Measurements from ENCODE around the gene SPATA25.

SPATA25 gene

DNA sequence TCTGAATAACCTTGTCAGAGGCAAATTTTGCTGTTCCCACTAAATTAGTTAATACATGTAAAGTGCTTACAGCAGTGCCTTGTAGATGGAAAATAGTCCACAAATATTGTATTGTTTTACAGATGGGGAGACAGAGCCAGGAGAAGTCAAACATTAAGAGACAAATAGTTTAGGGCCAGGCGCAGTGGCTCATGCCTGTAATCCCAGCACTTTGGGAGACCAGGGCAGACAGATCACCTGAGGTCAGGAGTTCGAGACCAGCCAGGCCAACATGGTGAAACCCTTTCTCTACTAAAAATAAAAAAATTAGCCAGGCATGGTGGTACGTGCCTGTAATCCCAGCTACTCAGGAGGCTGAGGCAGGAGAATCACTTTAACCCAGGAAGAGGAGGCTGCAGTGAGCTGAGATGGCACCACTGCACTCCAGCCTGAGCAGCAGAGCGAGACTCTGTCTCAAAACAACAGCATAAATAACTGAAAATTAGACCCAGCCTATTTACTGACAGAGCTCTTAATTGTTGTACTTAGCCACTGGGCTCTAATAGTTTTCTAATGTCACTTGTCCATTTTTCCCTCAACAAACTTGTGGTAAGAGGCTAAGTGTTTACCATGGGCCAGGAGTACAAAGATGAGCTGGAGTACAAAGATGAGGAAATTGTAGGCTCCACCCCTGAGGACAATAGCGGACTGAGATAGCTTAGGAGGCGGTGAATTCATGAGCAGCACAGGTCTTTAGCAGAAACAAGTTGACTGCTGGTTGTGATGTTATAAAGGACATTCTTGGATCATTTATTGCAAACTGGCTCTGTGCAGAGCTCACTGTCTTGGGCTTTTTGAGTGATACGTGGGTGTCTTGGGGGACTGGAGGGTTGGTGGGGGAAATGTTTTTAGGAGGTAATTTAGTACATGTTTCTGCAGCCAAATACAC, 23.6 kb downstream of the SPATA25 start:
- no peak for DNase-seq (ENCODE audit: low read depth)

DNA sequence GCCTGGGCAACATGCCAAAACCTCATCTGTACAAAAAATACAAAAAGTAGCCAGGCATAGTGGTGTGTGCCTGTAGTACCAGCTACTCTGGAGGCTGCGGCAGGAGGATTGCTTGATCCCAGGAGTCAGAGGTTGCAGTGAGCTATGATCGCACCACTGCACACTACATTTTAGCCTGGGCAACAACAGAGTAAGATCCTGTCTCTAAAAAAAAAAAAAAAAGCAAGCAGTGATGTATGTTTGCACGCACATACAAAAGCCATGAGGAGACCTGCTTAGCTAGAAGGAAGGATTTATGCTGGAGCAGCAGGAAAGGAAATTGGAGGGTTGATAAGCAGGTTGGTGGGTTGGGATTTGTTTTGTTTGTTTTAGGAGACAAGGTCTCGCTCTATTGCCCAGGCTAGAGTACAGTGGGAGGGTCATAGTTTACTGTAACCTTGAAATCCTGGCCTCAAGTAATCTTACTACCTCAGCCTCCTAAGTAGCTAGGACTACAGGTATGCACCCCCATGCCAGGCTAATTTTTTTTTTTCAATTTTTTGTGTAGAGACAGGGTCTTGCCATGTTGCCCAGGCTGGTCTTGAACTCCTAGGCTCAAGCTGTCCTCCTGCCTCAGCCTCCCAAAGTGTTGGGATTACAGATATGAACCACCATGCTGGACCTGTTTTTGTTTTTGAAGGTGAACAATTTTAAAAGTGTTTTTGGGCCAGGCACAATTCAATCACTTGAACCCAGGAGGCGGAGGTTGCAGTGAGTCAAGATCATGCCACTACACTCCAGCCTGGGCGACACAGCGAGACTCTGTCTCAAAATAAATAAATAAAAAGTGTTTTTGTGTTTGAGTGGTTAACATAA, 26.0 kb downstream of the SPATA25 start:
- DNase-seq (ENCODE audit: low read depth) = no peak

DNA sequence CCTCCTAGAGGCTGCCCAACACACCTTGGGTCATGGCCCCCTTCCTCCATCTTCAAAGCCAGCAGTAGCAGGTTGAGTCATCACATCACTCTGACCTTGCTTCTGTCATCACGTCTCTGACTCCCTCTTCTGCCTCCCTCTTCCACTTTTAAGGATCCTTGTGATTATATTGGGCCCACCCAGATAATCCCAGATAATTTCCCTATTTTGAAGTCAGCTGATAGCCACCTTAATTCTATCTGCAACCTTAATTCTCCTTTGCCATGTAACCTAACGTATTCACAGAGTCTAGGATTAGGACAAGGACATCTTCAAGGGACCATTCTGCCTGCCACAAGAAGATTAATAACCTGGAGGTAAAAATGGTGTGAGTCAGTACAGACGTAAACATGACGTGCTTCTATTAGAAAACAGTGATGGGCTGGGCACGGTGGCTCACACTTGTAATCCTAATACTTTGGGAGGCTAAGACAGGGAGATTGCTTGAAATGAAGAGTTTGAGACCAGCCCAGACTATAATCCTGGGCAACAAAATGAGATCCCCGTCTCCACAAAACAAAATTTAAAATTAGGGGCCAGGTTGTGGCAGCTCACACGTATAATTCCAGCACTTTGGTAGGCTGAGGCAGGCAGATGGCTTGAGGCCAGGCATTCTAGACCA, 26.7 kb downstream of the SPATA25 start:
- no peak for DNase-seq (ENCODE audit: low read depth)

DNA sequence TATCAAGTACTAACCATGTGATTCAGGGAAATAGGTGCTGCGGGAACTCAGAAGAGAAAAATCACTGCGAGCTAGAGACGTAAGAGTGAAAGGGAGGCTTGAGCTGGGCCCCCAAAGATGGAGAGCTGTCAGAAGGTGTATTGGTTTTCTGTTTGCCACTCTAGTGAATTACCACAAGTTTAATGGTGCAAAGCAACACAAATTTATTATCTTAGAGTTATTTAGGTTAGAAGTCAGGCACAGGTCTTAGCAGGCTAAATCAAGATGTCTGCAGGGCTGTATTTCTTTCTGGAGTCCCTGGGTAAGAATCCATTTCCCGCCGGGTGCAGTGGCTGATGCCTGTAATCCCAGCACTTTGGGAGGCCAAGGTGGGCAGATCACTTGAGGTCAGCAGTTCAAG, 27.5 kb downstream of the SPATA25 start:
- no peak for DNase-seq (ENCODE audit: low read depth)

DNA sequence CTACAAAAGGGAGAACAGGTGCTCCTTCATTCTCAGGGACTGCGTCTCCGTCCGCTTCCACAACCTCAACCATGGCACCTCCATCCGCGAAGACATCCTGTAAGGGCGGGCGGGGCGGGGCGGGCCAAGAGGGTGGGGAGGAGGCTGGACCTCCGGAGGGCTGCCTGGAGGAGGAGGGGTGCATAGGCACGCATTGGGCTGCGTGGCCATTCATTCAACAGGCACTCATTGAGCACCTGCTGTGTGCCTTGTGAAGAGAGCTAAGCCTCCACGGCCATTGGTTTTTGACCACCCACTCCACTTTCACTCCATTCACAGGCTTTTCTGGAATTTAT, 29.6 kb downstream of the SPATA25 start:
- no peak for DNase-seq (ENCODE audit: low read depth)

DNA sequence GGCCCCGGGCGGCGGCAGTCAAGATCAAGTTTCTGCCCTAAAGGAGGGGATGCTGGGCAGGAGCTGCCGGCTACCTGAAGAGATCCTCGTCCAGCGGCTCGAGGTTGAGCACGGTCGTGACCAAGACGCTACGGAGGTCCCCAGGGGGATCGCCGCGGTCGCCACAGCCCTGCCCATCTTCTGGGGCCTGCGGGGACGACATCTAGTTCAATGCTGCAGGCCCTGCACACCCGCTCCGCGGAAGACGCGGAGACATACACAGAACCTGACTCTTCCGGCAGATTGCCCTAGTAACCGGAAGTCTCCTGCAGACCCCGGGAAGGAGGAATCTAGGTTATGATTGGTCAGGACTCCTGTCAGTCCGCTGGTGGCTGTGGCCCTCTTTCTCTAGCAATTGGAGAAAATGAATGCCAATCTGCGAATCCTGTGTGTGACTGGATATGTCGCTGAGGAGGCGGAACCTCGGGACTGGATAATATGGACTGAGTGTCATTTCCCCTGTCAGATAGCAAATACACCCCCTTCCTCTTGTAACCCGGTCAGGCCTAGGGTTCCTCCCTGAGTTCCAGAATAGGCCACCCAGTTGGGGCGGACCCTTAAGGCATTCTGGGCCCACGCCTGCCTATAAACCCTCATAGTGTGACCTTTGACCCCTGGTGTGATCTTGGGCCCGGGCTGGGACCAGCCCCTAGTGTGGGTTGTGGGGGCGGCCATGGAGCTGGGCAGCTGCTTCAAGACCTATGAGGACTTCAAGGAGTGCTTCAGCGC, 30.1 kb downstream of the SPATA25 start, which contains the start of the genes ACOT8 and ZSWIM3:
Gene ACOT8 (minus strand): TSS at position 279 of the 768 bp plus-strand sequence. CDS start 77 bp downstream, at position 202.
Gene ZSWIM3 (plus strand): TSS at position 501 of the 768 bp plus-strand sequence. CDS start 212 bp downstream, at position 713.
- peak; percentile 80 for DNase-seq (ENCODE audit: low read depth)

DNA sequence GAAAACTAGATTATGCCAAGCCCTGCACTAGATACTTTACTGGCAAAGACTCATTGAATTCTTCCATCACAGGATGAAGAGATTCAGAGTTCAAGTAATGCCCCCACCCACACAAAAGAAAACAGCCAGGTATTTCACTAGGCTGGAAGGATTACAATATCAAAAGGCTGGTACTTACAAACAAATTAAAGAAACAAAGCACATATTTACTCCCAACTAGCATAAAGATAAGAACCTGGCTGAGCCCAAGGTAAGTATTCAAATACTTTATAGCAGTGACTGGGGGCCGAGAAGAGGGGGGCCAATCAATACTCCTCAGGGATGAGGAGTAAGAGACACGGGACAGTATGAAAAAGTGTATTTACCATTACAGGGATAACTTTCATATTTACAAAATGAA, 33.9 kb downstream of the SPATA25 start:
- no peak for DNase-seq (ENCODE audit: low read depth)

DNA sequence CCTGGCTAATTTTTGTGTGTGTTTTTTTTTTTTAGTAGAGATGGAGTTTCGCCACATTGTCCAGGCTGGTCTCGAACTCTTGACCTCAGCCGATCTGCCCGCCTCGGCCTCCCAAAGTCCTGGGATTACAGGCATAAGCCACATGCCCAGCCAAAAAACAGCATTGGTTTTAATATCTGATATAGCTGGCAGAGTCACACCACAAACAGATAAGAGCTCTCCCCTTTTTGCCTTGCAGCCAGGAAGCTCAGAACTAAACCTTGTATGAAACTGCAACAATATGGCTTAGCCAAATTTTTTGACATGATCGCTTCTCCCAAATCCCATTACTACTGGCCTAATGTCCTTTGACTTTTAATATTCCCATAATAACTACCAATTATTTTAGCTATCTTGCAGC, 35.1 kb downstream of the SPATA25 start:
- no peak for DNase-seq (ENCODE audit: low read depth)

DNA sequence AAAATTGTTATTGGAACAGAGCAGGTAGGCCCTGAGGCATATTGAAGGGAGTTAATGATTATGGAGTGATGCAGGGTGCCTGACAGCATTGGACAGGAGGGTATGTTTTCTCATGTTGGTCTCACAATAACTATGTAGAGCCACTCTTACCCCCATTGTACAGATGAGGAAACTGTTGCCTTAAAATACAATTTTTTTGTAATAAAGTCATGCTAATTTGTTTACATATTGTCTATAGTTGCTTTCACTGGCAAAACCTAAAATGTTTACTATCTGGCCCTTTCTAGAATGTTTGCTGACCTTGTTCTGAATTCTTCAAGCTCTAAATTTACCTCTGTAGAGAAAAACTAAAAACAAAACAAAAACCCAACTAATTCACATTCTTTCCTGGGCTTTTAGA, 35.9 kb downstream of the SPATA25 start:
- no peak for DNase-seq (ENCODE audit: low read depth)

DNA sequence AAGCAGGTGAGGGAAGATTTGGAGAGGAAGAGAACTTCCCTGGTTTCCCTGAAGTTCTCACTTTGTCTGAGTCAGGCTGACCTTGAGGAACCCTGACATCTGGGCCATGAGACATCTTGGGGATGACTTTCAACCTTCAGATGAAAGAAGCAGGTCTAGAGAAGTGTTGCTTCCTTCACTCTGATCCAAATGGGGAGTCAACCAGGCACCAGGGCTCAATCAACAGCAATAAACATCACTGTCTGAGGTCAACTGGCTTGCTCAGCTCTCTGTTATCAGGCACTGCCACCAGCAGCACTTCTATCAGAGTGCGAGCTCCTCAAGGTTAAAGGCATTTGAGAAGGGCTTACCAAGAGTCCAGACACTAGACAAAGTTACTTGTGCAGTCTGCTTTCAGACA, 36.5 kb downstream of the SPATA25 start:
- no peak for DNase-seq (ENCODE audit: low read depth)

DNA sequence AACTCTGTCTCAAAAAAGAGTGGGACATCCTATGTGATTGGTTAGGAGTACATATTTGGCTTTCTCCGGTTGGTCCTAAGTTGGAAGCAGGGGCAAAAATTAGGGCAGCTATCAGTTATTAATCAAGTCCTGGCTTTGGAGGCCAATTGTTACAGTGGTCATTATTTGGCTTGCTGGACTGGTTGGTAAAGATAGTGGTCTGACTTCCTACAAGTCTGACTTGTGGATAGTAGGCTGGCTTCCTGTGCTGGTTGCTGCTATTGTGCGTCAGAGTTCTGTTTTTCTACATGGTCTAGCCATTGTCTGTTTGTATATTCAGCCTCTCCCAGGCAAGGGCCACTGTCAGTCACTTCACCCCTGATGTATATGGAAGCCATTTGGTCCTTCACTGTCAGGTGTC, 37.2 kb downstream of the SPATA25 start:
- DNase-seq (ENCODE audit: low read depth) = no peak

DNA sequence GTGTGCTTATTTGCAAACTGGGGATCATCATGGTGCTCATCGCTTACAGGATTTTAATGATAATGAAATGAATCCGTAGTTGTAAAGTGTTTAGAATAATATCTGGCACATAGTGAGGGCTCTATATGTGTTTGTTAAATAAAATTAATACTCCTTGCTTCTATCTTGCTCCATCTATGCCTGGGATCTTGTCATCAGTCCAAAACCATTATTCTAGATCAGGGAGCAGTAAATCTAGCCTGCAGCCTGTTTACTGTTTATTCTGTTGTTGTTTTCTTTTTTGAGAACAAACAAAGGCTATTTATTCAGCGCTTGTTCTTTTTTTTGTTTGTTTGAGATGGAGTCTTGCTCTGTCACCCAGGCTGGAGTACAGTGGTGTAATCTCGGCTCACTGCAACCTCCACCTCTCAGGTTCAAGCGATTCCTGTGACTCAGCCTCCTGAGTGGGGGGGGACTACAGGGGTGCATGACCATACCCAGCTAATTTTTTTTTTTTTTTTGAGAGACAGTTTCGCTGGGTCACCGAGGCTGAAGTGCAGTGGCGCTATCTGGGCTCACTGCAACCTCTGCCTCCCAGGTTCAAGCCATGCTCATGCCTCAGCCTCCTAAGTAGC, 38.3 kb downstream of the SPATA25 start:
- DNase-seq (ENCODE audit: low read depth) = no peak

DNA sequence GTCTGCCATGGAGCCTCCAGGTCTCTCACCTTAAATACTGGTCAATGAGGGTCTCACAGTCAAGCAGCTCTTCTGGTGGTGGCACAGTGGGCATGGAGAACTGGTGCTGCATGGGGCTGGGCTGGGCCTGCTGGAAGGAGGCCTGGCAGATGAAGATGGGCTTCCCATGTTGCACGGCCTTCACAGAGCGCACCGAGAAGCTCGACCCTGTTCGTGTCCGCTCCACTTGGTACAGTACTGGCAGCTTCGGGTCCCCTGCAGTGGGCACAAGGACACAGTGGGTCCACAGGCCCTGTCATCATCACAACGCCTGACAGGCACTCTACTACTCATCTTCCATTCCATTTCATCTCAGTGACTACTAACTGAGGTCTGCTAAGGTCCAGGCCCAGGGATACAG, 39.0 kb downstream of the SPATA25 start:
- DNase-seq (ENCODE audit: low read depth) = no peak

DNA sequence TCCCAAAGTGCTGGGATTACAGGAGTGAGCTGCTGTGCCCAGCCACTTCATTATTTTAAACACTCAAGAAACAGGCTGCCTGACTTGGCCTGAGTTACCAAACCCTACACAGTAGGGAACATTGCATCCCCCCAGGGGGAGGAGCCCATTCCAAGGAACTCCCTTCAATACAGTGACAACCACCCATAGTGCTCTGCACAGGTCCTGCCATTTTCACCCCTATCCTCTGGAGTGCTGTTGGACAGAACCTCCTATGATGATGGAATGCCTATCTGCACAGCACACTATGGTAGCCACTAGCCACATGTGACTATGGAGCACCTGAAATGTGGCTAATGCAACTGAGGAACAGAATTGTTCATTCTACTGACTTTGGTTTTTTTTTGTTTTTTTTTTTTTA, 42.0 kb downstream of the SPATA25 start:
- no peak for DNase-seq (ENCODE audit: low read depth)

DNA sequence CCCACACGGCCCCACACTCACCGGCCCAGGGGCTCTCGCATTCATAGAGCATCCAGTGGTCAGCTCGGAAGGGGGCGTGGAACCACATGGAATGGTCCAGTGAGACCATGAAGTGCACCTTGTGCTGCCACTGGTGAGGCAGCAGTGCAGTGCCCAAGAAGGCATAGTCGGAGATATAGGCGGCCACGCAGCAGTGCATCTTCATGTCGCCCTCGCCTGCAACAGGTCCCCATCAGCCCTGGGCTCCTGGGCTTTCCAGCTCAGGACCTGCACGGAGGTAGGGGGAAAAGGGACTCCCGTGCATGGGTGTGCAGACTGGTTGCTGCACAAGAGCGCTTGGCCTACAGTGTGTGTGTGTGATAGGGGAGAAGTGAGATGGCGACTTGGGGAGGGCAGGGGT, 43.9 kb downstream of the SPATA25 start:
- no peak for DNase-seq (ENCODE audit: low read depth)

DNA sequence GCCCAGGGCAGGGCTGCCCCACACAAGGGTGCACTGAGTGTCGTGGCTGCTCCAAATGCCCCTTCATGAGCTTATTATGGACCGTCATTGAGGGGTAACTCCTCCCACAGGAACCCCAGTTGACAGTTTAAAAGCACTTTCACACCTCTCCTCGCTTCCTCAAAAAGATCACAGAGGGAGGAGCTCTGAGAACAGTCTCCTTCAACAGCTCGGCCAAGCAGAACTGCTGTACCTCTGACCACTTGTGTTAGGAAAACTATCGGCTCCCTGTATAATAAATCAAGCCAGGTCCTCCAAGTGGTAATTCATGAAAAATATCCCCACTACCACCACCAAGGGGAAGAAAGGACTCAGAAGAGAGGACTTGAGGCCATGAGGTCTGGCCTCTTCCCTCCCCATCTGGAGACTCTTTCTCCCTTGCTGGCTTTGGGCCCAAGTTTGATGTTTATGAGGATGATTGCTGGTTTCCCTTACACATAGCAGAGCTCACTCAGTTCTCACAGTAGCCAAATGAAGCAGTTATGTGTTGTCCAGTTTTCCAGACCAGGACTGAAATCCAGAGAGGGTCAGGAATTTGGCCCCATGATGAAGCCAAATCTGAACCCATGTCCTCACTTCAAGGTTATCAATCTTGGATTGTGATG, 45.1 kb downstream of the SPATA25 start:
- no peak for DNase-seq (ENCODE audit: low read depth)

DNA sequence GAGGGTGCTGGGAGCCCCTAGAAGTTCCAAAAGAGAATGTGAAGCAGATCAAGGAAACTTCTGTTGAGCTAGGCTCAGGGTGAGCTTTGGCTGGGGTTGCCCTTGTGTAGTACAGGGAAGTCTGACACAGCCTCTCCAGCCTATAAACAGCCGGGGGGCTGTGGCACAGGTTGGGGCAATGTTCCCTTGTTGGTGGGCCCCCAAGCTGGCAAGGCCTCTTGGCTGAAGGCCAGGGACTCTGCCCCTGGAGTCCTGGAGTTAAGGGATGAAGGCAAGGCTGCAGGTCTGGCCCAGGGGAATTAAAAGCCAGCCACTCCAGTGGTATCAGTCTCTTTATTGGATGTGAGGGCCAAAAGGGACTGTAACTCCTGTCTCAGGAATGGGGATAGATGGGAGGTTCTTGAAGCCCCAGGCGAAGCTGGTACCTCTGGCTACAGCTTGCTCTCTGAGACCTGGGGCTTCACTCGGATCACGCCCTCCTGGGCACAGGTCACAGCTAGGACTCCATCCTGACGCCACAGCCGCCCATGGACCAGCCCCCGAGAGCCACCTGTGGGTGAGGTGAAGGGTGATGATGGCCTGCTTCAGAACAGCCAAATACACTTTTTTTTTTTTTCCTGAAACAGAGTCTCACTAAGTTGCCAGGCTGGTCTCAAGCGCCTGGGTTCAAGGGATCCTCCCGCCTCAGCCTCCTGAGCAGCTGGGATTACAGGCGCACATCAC, 45.9 kb downstream of the SPATA25 start:
- no peak for DNase-seq (ENCODE audit: low read depth)

DNA sequence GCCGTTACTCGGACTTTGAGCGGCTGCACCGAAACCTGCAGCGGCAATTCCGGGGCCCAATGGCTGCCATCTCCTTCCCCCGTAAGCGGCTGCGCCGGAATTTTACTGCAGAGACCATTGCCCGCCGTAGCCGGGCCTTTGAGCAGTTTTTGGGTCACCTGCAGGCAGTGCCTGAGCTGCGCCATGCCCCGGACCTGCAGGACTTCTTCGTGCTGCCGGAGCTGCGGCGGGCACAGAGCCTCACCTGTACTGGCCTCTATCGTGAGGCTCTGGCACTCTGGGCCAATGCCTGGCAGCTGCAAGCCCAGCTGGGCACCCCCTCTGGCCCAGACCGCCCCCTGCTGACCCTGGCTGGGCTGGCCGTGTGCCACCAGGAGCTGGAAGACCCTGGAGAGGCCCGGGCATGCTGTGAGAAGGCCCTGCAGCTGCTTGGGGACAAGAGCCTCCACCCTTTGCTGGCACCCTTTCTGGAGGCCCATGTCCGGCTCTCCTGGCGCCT, 46.7 kb downstream of the SPATA25 start:
- no peak for DNase-seq (ENCODE audit: low read depth)

DNA sequence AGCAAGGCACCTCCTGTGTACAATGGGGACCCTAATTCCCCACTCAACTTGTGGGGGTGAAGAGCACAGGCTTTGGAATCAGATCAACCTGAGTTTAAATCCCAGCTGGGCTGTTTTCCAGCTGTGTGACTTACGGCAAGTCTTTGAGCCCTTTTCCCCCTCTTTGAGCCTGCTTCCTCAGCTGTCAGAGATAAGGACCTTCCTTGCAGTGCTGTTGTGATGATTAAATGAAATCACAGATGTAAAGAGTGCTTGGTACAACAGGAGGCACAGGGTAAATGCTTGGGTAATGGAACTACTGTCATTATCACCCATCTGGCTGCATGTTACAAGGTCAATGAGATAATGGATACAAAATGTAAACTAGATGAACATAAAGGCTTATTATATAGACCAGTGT, 50.6 kb downstream of the SPATA25 start:
- DNase-seq (ENCODE audit: low read depth) = no peak
